Choroid plexus epithelial cell (primary cell): ENCODE results near the gene SPATA3.

Experiments
- DNase-seq: peaks from one replicate; pipeline ENCODE4 v3.0.0-alpha.2; 2010; ENCODE audit warnings: low read depth
- H3K4me3 ChIP-seq: 2 replicates; pipeline ENCODE4 v1.5.1; 2011; ENCODE audit warnings: low read depth, mild to moderate bottlenecking, control low read depth, low read length, moderate library complexity
- CTCF ChIP-seq: conservative IDR thresholded peaks from 2 replicates; pipeline ENCODE4 v1.5.1; 2011; ENCODE audit warnings: low read depth, mild to moderate bottlenecking, control low read depth, inconsistent platforms, low read length, moderate library complexity

SPATA3 gene

DNA sequence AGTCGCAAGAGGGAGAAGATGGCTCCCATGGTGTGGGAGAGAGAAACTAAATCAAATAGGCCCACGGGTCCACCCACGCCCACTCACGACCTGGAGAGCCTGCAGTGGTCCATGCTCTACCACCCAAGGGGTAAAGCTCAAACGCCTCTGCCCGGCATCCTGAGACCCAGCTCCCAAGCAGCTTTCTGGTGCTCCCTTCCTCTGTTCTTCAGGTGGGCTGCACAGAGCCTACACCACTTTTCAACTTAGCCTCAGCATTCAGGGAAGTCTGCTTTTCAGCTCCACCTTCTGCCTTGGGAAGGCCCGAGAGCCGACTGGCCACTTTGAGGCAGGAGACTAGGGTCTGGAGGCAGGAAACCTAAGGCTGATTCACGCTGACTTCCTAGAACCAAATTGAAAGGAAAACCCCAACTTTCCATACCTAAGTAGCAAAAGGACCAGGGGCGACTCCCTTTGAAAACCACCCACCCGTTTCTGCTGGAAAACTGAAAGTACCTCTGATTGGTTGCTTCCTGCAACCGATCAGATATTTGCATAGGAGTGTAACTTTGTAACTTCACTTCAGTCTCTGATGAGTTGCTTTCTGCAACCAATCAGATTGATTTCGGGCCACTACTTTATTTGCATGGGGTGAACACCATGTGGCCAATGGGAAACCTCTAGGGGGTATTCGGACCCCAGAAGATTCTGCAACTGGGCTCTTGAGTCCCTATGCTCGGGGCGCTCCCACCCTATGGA is 26.8 kb upstream of the SPATA3 start:
- TF ChIP-seq CTCF = no peak
- DNase-seq = no peak
- no peak overlapping the region for H3K4me3 ChIP-seq

GRCh38 chr2:230969659-230970015 is 26.3 kb upstream of the SPATA3 start:
- H3K4me3 ChIP-seq = no peak overlapping the region
- DNase-seq = no peak
- TF ChIP-seq CTCF = no peak

- H3K4me3 ChIP-seq = no peak overlapping the region
- no peak for DNase-seq
- TF ChIP-seq CTCF = no peak
These were observed 23.9 kb upstream of the SPATA3 start for GRCh38 chr2:230972046-230972445.

DNA sequence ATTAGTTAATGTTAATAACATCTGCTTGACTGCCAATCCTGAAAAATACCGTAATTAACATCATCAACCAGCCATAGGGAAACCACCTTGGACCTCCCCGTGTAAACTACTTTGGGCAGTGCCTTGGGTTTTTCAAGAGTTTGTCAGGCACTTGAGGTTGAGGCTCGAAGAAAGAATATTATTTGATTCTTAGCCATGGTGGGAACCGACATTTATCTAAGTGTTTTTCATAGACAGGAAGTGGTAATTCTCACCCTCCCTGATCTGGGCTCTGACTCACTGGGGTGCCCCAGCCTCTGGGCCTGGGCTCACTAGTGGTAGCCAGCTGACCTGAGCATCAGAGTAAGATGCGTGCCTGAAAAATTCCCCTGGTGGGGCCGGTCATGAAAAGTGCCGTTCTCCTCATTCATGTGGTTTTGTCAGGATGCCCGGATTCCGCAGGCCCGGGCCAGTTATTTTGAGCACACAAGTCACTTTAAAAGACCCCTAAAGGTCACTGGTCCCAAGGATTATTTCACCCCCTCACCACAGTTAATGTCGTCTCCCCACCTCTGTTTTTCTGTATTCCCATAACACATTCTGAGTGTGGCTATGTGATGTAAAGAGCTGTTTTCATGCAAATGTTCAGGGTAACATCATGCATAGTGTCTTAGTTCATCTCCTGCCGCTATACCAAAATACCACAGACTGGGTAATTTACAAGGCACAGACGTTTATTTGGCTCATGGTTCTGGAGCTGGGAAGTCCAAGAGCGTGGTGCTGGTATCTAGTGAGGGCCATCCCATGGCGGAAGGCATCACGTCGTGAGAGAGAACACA is 21.6 kb upstream of the SPATA3 start:
- no peak for TF ChIP-seq CTCF
- peak; percentile 96 for DNase-seq
- H3K4me3 ChIP-seq = no peak overlapping the region

GRCh38 chr2:230975927-230976326 is 20.0 kb upstream of the SPATA3 start:
- TF ChIP-seq CTCF = no peak

DNA sequence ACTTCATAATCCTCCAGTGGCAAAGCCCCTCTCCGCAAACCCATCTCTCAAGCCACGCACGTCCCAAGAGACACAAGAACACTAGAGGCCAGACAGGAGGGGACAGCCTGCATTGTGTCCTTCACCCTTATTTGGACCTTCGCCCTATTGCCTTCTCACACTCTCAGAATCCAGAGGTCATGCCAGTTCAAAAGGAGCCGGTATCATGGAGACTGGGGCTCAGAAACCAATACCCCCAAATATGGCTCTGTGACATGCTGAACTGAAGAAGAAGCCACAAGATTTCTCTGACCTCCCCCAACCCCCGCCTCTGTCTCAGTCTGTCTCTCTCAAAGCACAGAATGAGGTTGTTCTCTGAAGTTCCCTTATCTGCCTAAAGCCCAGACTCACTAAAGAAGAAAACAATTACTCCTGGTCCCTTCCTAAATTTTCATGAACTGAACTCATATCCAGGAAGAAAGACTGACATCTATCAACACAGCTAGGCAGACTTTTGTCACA is 19.2 kb upstream of the SPATA3 start:
- no peak for TF ChIP-seq CTCF
- no peak overlapping the region for H3K4me3 ChIP-seq
- DNase-seq = no peak

More at GRCh38 chr2:230975927-230976326, 20.0 kb upstream of the SPATA3 start:
- DNase-seq = no peak
- no peak overlapping the region for H3K4me3 ChIP-seq
